ENCODE results near the gene TSGA10. TPM values are rescaled to one million over a fixed set of nuclear protein-coding genes. Genes with fewer than 3 reads are reported as not detected.

Gene TSGA10
- total RNA-seq, 1 donor from 2014 or later = 8.3 TPM

DNA sequence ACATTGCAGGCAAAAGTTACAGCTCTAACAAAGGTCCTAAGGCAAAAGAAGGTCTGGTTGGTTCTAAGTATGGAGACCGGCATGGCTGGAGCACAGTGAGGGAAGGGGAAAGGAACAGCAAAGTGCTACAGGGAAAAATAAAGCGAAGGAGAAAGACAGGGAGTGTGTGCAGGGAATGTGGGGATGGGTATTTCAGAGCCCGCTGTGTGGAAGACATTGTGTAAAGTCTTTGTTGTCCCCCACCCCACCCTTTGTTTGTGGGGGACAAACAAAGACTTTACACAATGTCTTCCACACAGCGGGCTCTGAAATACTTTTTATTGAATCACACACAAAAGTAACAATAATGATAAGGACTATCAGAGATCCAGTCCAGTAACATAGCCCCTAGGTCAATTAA, 42.1 kb downstream of the TSGA10 start:
- Histone ChIP-seq H3K36me3 (ENCODE audit: control insufficient read depth, insufficient read depth, low read length) (no peaks in the 10 kb centered on the region), H3K4me3 (ENCODE audit: low read depth, low read length) (no peak overlapping the region), H3K27me3 (ENCODE audit: control insufficient read depth, insufficient read depth, low read length) (no peaks in the 10 kb centered on the region)
- DNase-seq (ENCODE audit: low read depth) = no peak
- no peak for TF ChIP-seq CTCF (IDR thresholded peaks at IDR 0.05; ENCODE audit: insufficient read depth, low read length, poor library complexity, severe bottlenecking)

DNA sequence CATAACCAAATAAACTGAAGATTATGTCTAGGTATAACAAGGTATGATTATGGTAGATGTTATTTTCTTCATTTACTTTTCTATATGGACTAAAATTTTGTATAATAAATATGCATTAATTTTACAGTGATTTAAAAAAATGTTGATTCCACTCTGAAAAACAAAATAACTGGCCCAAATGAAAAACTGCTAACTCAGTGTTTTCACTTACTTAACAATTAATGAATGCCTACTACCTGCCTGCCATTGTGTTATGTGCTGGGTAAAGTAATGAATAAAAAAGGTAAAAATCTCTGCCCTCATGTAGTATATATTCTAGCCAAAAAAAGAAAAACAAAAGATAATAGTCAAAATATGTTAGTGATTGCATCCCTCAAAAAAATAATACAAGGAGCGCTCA, 42.8 kb downstream of the TSGA10 start:
- no peak for DNase-seq (ENCODE audit: low read depth)
- TF ChIP-seq CTCF (IDR thresholded peaks at IDR 0.05; ENCODE audit: insufficient read depth, low read length, poor library complexity, severe bottlenecking) = no peak
- Histone ChIP-seq H3K4me3 (ENCODE audit: low read depth, low read length) (no peak overlapping the region), H3K27me3 (ENCODE audit: control insufficient read depth, insufficient read depth, low read length) (no peaks in the 10 kb centered on the region), H3K36me3 (ENCODE audit: control insufficient read depth, insufficient read depth, low read length) (no peaks in the 10 kb centered on the region)

DNA sequence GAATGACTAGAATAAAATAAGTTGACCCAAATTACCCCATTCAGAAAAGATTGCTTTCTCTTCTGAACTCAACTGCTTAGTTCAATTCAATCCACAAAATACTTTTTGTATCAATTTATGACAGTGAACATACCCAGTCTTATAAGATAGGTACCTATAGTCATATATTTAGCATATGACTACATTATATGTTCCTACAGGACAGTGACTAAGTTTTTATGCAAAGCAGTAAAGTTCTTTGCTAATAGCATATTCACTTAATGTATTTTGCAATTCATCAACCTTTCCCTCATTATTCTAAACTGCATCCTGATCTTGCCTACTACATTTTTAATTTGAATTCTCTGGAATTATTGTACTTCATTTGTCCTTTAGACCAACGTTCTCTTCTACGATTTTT, 43.5 kb downstream of the TSGA10 start:
- no peaks in the 10 kb centered on the region for H3K36me3 ChIP-seq (ENCODE audit: control insufficient read depth, insufficient read depth, low read length)
- no peak for TF ChIP-seq CTCF (IDR thresholded peaks at IDR 0.05; ENCODE audit: insufficient read depth, low read length, poor library complexity, severe bottlenecking)
- H3K27me3 ChIP-seq (ENCODE audit: control insufficient read depth, insufficient read depth, low read length) = no peaks in the 10 kb centered on the region
- no peak for DNase-seq (ENCODE audit: low read depth)
- no peak overlapping the region for H3K4me3 ChIP-seq (ENCODE audit: low read depth, low read length)

DNA sequence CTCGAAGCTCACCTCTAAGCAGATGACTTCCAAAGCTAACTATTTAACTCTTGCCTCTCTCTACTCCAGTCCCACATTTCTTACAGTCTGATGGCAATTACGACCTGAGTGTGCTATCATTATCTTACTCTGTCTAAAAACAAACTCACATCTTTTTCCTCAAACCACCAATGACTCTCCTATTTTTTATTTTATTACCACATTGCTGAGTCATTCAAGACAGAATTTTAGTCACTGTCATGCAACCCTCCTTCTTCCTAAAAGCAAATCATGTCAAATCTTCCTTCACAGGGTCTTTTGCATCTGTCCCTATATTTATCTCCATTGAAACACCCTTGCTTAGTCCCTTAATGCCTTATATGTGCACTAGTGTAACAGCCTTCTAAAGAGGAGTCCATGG, 47.8 kb downstream of the TSGA10 start:
- no peaks in the 10 kb centered on the region for H3K27me3 ChIP-seq (ENCODE audit: control insufficient read depth, insufficient read depth, low read length)
- TF ChIP-seq CTCF (IDR thresholded peaks at IDR 0.05; ENCODE audit: insufficient read depth, low read length, poor library complexity, severe bottlenecking) = no peak
- no peak overlapping the region for H3K4me3 ChIP-seq (ENCODE audit: low read depth, low read length)
- H3K36me3 ChIP-seq (ENCODE audit: control insufficient read depth, insufficient read depth, low read length) = no peaks in the 10 kb centered on the region
- no peak for DNase-seq (ENCODE audit: low read depth)

- Histone ChIP-seq H3K36me3 (ENCODE audit: control insufficient read depth, insufficient read depth, low read length) (no peaks in the 10 kb centered on the region), H3K4me3 (ENCODE audit: low read depth, low read length) (no peak overlapping the region), H3K27me3 (ENCODE audit: control insufficient read depth, insufficient read depth, low read length) (no peaks in the 10 kb centered on the region)
- TF ChIP-seq CTCF (IDR thresholded peaks at IDR 0.05; ENCODE audit: insufficient read depth, low read length, poor library complexity, severe bottlenecking) = no peak
- DNase-seq (ENCODE audit: low read depth) = no peak
Observed at GRCh38 chr2:99104006-99104405, 50.7 kb downstream of the TSGA10 start.

- DNase-seq (ENCODE audit: low read depth) = no peak
- Histone ChIP-seq H3K36me3 (ENCODE audit: control insufficient read depth, insufficient read depth, low read length) (no peaks in the 10 kb centered on the region), H3K27me3 (ENCODE audit: control insufficient read depth, insufficient read depth, low read length) (no peaks in the 10 kb centered on the region), H3K4me3 (ENCODE audit: low read depth, low read length) (no peak overlapping the region)
- TF ChIP-seq CTCF (IDR thresholded peaks at IDR 0.05; ENCODE audit: insufficient read depth, low read length, poor library complexity, severe bottlenecking) = no peak
Observed at GRCh38 chr2:99101697-99102096, 53.0 kb downstream of the TSGA10 start.

Data from kidney epithelial cell (primary cell).